Uterus (tissue), 2 donors: Measurements from ENCODE around the gene CHPT1.

Experiments used
- POLR2A ChIP-seq, 2 donors: fragments of 450-650 bp; IDR thresholded peaks; one replicate each; pipeline ENCODE4 v1.6.1; 2016; ENCODE audit warnings: antibody characterized with exemption in 2 of 2, mild to moderate bottlenecking in 1 of 2, moderate library complexity in 1 of 2
- TF ChIP-seq, protein P1 (sequence below), 4 experiments: fragments of 200-600 bp in 2 of 4; fragments of 450-650 bp in 2 of 4; sonication (generic) in 2 of 4; IDR thresholded peaks; one replicate each; pipeline ENCODE4 v1.5.1; 2016 to 2019; ENCODE audit warnings: antibody characterized with exemption in 4 of 4, mild to moderate bottlenecking in 2 of 4, moderate library complexity in 1 of 4

DNA sequence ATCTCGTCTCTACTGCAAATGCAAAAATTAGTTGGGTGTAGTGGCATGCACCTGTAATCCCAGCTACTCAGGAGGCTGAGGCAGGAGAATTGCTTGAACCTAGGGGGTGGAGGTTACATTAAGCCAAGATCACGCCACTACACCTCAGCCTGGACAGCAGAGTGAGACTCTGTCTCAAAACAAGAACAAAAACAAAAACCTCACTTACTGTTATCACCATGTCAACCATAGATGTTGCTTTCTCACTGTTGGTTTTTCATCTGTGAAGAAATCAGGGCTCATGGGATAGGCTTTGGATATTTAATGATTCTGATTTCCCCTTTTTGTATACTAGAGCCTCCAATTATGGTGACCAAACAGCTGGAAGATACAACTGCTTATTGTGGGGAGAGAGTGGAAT, 49.7 kb upstream of the CHPT1 start:
- TF ChIP-seq, protein P1, sequence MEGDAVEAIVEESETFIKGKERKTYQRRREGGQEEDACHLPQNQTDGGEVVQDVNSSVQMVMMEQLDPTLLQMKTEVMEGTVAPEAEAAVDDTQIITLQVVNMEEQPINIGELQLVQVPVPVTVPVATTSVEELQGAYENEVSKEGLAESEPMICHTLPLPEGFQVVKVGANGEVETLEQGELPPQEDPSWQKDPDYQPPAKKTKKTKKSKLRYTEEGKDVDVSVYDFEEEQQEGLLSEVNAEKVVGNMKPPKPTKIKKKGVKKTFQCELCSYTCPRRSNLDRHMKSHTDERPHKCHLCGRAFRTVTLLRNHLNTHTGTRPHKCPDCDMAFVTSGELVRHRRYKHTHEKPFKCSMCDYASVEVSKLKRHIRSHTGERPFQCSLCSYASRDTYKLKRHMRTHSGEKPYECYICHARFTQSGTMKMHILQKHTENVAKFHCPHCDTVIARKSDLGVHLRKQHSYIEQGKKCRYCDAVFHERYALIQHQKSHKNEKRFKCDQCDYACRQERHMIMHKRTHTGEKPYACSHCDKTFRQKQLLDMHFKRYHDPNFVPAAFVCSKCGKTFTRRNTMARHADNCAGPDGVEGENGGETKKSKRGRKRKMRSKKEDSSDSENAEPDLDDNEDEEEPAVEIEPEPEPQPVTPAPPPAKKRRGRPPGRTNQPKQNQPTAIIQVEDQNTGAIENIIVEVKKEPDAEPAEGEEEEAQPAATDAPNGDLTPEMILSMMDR (IDR thresholded peaks at IDR 0.05) = no peak
- no peak for TF ChIP-seq POLR2A (IDR thresholded peaks at IDR 0.05)
